Measurements from ENCODE around the gene GSG1L.

The GSG1L gene

DNA sequence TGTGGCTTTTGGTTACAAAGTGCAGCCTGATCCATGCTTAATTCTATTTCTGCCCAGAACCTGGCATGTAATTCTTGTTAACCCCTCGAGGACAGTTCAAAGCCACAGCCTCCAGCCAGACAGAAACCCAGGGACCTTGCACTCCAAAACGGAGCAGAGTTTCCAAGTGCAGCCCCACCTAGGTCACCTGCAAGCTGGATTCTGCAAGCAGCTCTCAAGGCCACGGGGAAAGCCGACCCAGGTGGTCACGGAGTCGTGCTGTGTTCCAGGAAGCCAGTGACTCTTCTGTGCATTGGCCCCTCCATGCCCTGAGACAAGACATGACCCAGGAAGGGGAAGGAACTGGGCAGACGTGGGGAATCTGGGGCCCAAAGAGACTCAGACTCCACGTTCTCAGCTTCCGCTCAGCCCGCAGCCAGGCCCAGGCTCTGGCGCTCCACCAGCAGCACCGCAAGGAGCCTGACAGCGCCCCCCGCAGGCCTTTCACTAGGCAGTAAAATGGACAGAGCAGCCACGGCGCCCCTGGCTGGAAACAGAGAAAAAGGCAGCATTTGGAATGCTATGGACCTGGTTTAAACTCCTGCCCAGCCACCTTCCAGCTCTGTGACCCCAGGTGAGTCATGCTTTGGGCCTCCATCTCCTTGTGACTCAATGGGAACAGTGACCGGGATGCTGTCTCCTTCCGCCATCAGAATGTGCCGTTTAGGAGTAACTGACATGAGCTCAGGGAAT lies 27.3 kb upstream of the GSG1L start:
- DNase-seq: no peak

DNA sequence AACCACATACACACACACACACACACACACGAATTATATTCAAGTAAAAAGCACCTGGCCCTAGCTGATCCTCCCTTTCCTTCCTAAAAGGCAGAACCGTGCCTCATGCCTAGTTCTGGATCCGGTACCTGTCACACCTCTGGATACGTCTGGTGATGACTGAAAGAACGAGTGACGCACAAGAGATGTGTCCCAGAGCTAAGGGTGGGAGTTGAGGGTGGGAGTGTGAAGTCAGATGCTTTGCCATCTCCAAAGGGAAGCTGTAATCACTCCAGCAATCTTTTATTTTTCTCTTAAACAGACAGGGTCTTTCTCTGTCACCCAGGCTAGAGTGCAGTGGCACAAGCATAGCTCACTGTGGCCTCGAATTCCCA lies 26.5 kb upstream of the GSG1L start:
- no peak for DNase-seq

DNA sequence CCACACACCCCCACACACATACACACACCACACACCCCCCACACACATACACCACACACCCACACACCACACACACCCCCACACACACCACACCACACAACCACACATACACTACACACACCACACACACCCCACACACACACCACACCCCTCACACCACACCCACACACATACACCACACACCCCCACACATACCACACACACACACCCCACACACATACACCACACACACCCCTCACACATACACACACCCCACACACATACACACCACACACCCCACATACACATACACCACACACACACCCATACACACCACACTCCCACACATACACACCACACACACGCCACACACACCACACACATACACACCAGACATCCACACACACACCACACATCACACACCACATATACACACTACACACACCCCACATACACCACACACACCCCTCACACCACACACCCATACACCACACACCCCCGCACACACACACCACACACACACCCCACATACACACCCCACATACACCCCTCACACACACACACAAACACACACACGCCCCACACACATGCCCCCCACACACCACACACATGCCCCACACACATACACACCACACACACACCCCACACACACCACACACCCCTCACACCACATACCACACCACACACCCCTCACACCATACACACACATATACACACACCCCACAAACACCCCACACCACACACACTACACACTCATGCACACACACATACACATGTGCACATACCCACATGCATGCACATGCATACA lies 25.9 kb upstream of the GSG1L start:
- DNase-seq: no peak

DNA sequence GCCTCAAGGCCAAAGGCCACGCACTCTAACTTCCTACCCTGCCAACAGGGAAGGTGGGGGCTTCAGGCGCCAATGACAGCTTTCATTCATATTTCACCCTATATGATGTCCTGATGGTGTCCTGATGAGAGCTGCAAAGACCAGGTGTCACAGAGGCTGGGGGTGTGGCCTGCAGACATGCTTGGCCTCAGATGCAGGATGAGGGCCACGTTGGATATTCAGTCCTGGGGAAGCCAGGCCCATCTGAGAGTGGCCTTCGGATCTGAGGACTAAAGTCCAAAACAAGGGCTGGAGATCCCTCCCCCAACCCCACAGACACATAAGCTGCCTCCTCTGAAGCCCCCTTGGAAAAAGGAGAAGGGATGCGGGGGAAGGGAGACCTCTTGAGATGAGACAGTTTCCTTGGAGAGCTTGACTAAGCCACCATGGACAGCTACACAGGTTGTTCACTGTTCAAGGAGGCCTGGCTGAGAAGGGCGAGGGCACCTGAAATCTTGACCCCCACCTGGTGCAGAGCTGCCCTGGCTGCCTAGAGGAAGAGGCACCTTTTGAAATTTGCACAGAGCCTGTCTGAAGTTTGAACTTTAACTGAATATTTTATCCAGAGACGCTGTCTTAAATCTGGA lies 24.3 kb upstream of the GSG1L start:
- DNase-seq: no peak

DNA sequence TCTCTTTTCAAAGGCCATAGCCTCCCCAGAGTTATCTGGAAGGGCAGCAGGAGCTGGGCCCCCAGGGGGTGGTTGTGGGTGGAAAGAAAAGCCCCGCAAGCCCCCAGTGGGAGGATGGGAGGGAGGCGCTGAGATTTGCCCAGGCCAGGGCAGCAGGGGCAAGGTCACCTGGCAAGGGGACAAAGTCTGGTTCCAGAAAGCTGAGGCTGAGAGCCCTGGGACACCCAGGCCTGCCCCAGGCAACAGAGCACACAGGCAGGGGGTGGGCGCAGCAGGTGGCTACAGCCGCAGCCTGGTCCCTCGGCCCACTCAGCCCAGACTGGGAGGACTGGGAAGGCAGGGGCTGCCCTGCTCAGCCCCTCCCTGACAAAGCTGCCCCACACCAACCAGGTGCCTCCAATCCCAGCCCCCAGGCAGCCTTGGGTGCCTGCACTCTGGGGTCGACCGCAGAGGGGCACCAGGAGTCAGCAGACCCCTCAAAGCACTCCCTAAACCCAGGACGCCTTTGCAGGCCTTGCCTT lies 23.7 kb upstream of the GSG1L start:
- DNase-seq: no peak

DNA sequence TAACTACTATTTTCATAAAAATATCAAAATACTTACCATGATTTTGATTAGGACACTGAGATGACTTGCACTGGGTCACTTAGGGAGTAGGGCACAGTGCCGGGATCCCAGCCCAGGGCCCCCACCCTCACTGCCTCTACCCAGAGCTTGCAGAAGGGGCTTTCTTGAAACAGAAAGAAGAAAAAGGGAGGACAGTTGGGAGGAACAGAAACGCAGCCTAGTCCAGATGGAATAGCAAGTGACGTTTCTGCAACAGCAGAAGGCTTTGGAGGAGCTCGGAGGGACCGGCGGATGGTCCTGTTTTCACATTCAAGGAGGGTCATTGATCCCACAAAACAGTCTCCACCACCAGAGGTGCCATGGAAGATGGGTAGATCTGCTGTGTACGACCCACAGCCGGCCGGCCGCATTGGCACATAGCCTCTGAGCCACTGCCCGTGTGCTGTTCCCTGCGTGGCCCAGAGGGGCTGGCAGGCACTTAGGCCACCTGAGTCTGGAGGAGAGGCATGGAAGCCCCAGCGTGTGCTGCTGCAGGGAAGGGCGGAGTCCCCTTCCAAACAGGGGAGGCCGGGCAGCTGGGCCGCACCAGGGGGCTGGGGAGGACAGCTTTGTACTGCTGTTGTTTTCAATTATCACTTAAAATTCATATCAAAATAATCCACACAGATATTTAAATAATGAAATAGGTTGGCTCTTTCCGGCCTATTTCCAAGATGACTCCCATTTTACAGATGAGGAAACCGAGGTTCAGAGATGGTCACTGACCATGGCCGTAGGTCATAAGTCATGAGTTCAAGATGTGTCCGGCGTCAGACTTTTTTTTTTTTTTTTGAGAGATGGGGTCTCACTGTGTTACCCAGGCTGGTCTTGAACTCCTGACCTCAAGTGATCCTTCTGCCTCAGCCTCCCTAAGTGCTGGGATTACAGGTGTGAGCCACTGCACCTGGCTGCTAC lies 22.9 kb upstream of the GSG1L start:
- DNase-seq: no peak

DNA sequence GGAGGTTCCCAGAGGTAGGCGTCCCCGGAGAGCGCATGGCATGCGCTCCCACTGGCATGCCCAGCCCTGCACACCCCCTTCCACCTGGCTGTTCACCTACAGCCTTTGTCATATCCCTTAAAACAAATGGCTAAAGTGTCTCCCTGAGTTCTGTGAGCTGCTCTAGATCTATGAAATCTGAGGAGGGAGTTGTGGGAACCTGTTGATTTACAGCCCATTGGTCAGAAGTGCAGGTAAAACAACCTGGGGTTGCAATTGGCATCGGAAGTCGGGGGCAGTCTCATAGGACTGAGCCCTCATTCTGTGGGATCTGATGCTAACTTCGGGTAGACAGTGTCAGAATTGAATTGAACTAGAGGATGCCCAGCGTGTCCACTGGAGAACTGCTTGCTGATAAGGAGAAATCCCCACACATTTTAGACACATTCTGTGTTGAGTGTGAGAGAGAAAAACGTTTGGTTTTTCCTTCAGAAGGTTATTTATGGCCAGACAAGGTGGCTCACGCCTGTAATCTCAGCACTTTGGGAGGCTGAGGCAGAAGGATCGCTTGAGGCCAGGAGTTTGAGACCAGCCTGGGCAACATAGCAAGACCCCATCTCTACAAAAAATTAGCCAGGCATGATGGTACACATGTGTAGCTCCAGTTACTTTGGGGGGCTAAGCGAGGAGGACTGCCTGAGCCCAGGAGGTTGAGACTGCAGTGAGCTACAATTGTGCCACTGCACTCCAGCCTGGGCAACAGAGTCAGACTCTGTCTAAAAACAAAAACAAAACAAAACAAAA lies 22.1 kb upstream of the GSG1L start:
- no peak for DNase-seq

DNA sequence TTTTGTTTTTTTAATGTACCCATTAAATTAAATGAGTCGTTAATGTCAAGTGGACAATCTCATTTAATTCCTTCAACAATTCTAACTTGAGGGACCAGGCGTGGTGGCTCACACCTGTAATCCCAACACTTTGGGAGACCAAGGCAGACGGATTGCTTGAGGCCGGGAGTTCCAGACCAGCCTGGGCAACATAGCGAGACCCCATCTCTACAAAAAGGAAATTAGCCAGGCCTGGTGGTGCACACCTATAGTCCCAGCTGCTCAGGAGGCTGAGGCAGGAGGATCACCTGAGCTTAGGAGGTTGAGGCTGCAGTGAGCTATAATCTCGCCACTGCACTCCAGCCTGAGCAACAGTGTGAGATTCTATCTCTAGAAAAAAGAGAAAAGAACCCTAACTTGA lies 20.7 kb upstream of the GSG1L start:
- no peak for DNase-seq

DNA sequence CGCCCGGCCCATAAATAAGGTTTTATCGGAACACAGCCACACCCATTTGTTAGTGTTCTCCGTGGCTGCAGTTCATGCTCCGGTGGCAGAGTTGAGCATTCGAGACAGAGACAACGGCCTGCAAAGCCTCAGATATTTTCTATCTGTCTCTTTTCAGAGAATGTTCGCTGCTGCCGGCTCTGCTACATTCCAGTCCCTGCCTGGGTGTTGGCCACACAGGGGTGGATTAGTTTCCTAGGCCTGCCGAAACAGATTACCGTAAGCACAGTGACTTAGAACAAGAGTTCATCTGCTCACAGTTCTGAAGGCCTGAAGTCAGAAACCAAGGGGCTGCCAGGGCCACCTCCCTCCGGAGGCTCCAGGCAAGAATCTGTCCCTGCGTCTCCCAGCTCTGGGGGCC lies 19.1 kb upstream of the GSG1L start:
- no peak for DNase-seq

DNA sequence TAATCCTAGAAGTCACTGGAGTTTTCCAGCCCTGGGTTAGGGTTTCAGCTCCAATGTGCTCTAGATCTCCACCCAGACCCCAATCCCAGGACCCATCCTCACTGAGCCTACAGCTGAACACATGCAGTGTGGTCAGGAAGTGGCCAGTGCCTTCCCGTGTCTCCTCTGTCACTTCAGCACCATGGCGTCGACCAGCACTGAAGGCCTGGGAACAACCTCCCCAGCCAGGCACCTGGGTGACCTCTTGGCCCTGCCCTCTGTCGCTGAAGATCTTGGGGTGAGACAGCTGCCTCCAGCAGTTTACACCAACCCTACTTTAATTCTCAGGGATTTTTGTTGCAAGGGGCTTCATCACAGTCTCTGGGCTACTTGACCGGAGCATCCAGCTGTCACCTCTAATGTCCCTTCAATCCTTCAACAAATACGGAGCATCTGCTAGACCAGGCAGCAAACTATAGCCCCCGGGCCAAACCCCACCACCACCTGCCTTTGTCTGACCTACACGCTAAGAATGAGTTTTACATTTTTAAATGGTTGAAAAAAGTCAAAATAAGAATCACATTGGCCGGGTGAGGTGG lies 18.0 kb upstream of the GSG1L start:
- DNase-seq: no peak

DNA sequence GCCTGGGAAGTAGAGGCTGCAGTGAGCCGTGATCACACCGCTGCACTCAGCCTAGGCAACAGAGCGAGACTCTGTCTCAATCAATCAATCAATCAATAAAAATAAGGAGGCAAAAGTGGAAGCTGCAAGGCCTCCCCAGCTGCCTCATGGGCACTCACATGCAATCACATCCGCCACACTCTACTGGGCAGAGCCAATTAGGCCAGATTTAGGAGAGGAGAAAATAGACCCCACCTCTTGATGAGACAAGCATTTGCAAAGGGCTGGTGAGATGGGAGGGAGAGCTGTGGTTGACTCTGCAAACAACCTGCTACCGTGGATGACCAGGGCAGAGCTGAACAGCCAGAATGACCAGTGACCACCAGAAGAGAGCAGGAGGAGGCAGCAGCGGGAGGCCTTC lies 14.7 kb upstream of the GSG1L start:
- no peak for DNase-seq

DNA sequence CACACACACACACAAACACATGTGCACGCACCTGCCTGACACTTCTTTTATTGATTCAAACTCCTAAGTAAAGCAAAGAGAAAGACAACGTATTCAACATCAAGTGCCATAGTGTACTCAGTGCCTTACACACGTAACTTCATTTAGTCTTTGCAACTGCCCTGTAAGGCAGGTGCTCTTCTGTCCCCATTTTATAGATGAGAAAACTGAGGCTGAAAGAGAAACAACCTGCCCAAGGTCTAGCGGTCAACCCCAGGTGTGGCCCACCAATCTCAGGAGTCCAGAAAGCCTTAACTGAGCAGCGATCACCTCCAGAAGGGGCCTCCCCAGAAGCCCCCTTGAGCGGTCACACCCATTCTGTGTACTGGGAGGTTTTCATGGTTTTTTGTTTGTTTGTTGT lies 10.3 kb upstream of the GSG1L start:
- DNase-seq: no peak

DNA sequence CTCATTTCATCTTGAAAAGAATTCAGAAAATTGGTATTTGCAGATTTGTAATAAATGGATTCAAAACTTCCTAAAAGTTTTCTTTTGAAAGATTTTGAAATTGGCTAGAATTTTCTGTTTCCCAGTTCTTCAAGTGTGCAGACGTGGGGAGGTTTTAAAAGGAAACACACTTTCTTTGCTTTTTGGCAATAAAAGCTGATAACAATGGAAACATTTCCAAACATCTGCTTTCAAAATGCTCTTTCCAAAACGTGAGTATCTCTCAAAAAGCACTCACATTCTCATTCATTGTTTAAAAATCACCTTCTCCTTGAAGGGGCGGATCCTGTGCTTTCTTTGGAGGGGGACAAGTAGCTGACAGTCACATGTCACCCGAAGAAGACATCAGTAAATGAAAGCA lies 8.6 kb upstream of the GSG1L start:
- no peak for DNase-seq

DNA sequence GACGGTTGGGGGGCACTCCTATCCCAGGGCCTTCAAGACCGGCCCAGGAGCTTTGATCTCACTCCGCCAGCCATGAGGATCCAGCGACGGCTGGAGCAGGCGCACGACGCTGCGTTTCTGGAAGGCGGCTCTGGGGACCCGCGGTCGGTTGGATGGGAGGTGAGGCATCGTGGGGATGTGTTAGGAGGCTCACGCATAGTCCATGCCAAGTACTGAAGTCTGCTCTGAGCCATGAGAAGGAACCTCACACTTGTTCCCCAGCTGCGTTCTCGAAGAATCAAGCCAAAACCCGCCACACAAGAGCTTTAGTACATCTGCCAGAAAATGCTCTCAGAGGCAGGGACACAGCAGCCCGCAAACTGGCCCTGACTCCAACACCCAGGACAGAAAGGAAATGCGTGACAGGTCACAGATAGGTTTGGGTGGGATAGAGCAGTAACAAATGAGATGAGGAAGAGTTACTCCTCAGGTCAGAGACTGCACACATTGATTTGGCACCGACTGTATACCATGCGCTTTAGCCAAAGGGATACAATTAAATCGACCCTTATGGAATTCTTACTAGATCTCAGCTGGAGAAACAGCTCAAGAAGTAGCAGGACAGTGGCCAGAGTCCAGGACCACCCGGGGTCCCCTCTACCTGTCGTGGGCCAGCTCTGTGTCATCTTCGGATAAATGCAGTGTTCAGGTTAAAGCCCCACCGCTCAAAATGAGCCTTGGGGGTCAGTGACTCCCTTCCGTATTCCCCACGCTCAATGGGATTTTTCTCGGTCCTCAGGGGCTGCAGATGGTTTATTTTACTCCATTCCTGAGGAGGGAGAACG lies 6.7 kb upstream of the GSG1L start:
- no peak for DNase-seq

DNA sequence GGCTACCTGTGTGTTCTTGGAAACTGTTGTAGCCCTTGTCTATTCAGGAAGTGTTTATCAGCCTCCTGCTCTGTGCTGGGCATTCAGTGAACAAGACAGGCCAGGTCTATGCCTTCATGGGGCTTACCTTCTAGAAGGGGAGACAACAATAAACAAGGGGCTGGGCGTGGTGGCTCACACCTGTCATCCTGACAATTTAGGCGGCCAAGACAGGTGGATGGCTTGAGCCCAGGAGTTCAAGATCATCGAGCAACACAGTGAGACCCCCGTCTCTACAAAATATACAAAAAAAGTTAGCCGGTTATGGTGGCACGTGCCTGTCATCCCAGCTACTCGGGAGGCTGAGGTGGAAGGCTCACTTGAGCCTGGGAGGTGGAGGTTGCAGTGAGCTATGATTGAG lies 5.5 kb upstream of the GSG1L start:
- no peak for DNase-seq

DNA sequence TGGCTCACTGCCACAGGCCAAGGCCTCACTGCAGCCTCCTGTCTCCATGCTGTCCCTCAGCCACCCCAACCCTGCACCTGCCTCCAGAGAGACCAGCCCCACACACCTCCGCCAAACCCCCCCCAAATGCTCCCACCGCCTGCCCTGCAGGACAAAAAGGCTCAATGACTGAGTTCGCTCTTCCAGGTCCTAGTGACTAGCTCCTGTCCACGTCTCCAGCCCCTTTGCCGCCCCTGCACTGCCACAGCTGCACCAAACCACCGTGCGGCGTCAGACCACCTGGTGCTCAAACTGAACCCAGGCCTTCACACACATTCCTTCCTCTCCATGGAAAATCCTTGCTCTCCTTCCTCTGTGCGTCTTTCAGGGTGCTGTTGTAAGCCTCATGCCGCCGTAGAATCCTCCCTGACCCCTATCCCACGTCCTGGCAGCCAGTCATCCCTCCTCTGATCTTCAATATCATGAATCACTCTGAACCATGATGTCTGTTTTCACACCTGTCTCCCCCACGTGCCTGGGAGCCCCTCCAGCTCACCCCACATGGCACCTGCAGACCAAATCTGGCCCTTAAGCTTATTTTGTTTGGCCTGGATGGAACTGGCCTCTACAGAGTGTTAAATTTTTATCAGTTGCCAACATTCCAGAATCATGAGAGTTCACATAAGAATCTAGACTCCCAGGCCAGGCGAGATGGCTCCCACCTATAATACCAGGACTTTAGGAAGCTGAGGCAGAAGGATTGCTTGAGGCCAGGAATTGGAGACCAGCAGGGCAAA lies 4.3 kb upstream of the GSG1L start:
- DNase-seq: no peak

DNA sequence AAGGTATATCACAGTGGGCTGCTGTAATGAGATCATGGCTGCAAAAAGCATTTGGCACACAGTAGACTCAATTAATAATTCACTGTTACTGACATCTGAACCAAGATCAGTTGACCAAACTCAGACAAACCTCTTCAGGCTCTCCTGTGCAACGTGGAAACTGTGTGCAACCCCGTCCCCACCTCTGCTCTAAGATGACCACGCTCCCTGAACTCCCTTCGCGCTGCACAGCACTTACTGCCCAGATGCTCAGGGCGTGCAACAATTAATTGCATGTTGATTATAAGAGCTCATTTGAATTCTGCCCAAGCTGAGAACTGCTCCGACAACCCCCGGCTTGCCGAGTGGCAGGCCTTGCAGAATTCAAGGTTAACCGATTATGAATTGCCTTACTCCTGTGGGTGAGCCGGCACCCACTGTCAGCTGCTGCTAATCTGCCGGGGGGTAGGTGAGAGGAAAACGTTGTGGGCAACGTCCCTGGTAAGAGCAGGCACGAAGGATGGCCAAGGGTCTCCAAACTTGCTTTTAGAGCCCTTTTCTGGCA lies 1.3 kb upstream of the GSG1L start:
- DNase-seq: no peak

DNA sequence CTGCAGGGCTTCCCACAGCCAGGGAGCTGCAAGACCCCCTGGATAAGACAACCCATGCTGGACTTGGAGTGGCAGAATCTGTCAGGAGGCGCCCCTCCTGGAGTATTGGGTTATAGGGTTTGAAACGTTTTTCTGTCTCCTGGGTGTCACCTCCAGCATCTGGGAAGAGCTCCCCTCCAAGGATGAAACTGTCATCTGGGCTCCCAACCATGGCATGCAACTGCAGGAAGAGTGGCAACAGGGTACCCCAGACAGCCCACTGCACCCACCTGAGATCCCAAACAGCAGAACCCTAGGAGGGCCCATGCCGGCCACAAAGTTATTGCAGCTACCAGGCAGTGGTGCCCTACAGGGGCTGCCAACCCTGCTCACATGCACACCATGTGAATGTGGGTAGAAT lies 636 bp upstream of the GSG1L start:
- DNase-seq: no peak

DNA sequence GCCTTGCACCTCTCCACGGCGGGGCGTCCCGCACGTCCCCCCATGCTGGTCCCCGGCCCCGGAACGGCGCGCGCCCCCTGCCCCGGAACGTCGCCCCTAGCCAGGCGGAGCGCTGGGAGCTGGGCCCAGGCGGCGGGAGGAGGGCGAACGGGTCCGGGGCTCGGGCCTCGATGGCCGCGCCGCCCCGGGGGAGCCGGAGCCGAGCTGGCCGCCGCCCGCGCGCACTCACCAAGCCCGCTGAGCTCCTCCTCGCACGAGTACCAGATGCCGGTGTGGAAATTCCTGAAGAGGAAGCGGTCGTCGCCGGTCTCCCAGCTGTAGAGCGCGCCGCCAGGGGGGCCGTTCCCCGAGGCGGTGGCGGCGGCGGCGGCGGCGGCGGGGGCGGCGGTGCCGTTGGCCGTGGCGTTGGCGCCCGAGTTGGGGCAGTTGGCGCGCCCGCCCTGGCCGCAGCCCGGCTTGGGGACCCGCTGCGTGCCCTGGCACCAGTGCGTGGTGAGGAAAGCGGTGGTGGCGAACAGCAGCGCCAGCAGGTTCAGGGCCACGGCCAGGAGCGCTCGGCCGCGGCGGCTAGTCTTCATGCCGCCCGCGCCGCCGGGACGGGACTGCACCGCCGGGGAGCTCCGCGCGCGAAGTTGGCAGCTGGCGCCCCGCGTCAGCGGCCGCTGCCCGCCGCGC lies 530 bp downstream of the GSG1L start:
- DNase-seq: no peak

Data from NCI-H146 (cell line).